H9 (cell line): ENCODE results near the gene CNBP. TPM values are rescaled to one million over a fixed set of nuclear protein-coding genes. Genes with fewer than 3 reads are reported as not detected.

ENCODE experiments used
- DNase-seq: peaks from one replicate; pipeline ENCODE4 v3.0.0-alpha.2; 2017
- H2AFZ ChIP-seq: one replicate; pipeline ENCODE4 v1.6.1; 2013; ENCODE audit warnings: mild to moderate bottlenecking, low read length, control low read depth, moderate library complexity
- H2AK5ac ChIP-seq: 2 replicates; pipeline ENCODE4 v1.6.1; 2013; ENCODE audit warnings: low read length, control low read depth, mixed read lengths; ENCODE audit not compliant: insufficient read length
- H2BK120ac ChIP-seq: one replicate; pipeline ENCODE4 v1.6.1; 2013; ENCODE audit warnings: low read depth, mild to moderate bottlenecking, low read length, control low read depth, inconsistent platforms; ENCODE audit not compliant: poor library complexity, severe bottlenecking
- H2BK12ac ChIP-seq: 2 replicates; pipeline ENCODE4 v1.6.1; 2013; ENCODE audit warnings: low read length, control low read depth, mixed read lengths, low read depth; ENCODE audit not compliant: insufficient read length
- H2BK15ac ChIP-seq: 2 replicates; pipeline ENCODE4 v1.6.1; 2013; ENCODE audit warnings: low read depth, low read length, control low read depth
- H2BK20ac ChIP-seq: one replicate; pipeline ENCODE4 v1.6.1; 2013; ENCODE audit warnings: low read depth, mild to moderate bottlenecking, low read length, control low read depth, inconsistent platforms; ENCODE audit not compliant: poor library complexity, severe bottlenecking
- H2BK5ac ChIP-seq: 2 replicates; pipeline ENCODE4 v1.6.1; 2013; ENCODE audit warnings: low read length, control low read depth, mixed read lengths; ENCODE audit not compliant: insufficient read length
- H3K14ac ChIP-seq: 2 replicates; pipeline ENCODE4 v1.6.1; 2013; ENCODE audit warnings: low read length, control low read depth; ENCODE audit not compliant: insufficient read depth
- H3K18ac ChIP-seq: 2 replicates; pipeline ENCODE4 v1.6.1; 2013; ENCODE audit warnings: low read depth, mild to moderate bottlenecking, mixed read lengths, low read length, control low read depth; ENCODE audit not compliant: insufficient read length
- H3K23ac ChIP-seq: 2 replicates; pipeline ENCODE4 v1.6.1; 2013; ENCODE audit warnings: low read length, control low read depth, mixed read lengths, low read depth; ENCODE audit not compliant: insufficient read length
- H3K23me2 ChIP-seq: 2 replicates; pipeline ENCODE4 v1.6.1; 2013; ENCODE audit warnings: low read depth, mild to moderate bottlenecking, mixed read lengths, low read length, control low read depth; ENCODE audit not compliant: insufficient read length, poor library complexity, severe bottlenecking
- H3K27ac ChIP-seq: 2 replicates; pipeline ENCODE4 v1.5.1; 2013; ENCODE audit warnings: low read length, control low read depth, mixed read lengths, low read depth; ENCODE audit not compliant: insufficient read length
- H3K27me3 ChIP-seq: 2 replicates; pipeline ENCODE4 v1.6.1; 2013; ENCODE audit warnings: low read length, control low read depth, inconsistent platforms; ENCODE audit not compliant: insufficient read depth
- H3K4ac ChIP-seq: 2 replicates; pipeline ENCODE4 v1.6.1; 2013; ENCODE audit warnings: low read depth, mild to moderate bottlenecking, control low read depth, inconsistent platforms, low read length, moderate library complexity
- H3K4me1 ChIP-seq: 2 replicates; pipeline ENCODE4 v1.6.1; 2013; ENCODE audit warnings: low read length, control low read depth, inconsistent platforms; ENCODE audit not compliant: insufficient read depth
- H3K4me2 ChIP-seq: 2 replicates; pipeline ENCODE4 v1.6.1; 2013; ENCODE audit warnings: low read length, control low read depth, mixed read lengths; ENCODE audit not compliant: insufficient read length, insufficient read depth
- H3K56ac ChIP-seq: 2 replicates; pipeline ENCODE4 v1.6.1; 2013; ENCODE audit warnings: low read depth, mild to moderate bottlenecking, mixed read lengths, low read length, control low read depth; ENCODE audit not compliant: insufficient read length
- H3K79me1 ChIP-seq: 2 replicates; pipeline ENCODE4 v1.6.1; 2013; ENCODE audit warnings: low read depth, mild to moderate bottlenecking, moderate library complexity, low read length, control low read depth, inconsistent platforms; ENCODE audit not compliant: insufficient read depth, poor library complexity, severe bottlenecking
- H3K79me2 ChIP-seq: 2 replicates; pipeline ENCODE4 v1.6.1; 2013; ENCODE audit warnings: low read length, control low read depth, inconsistent platforms; ENCODE audit not compliant: insufficient read depth
- H3K9ac ChIP-seq: 2 replicates; pipeline ENCODE4 v1.6.1; 2013; ENCODE audit warnings: low read length, control low read depth, mixed read lengths; ENCODE audit not compliant: insufficient read length; ENCODE audit errors: extremely low read depth
- H3K9me3 ChIP-seq: one replicate; pipeline ENCODE4 v1.6.1; 2013; ENCODE audit warnings: low read depth, low read length, inconsistent platforms; ENCODE audit not compliant: control insufficient read depth
- H3T11ph ChIP-seq: one replicate; pipeline ENCODE4 v1.6.1; 2013; ENCODE audit warnings: mild to moderate bottlenecking, low read length, control low read depth, inconsistent platforms
- H4K20me1 ChIP-seq: one replicate; pipeline ENCODE4 v1.6.1; 2013; ENCODE audit not compliant: control insufficient read depth, insufficient read length, insufficient read depth
- H4K5ac ChIP-seq: 2 replicates; pipeline ENCODE4 v1.6.1; 2013; ENCODE audit warnings: low read depth, mild to moderate bottlenecking, mixed read lengths, low read length, control low read depth; ENCODE audit not compliant: insufficient read length
- H4K8ac ChIP-seq: replicated peaks from 2 replicates; pipeline ENCODE4 v1.6.1; 2013; ENCODE audit warnings: low read length, control low read depth, mixed read lengths, low read depth; ENCODE audit not compliant: insufficient read length
- H4K91ac ChIP-seq: 2 replicates; pipeline ENCODE4 v1.6.1; 2013; ENCODE audit warnings: low read depth, mild to moderate bottlenecking, moderate library complexity, mixed read lengths, low read length, control low read depth; ENCODE audit not compliant: insufficient read length
- H3K27ac Mint-ChIP-seq, 3 experiments: 2 replicates in 2 of 3; 3 replicates in 1 of 3; pipeline ENCODE4 v1.8.0; 2020 to 2021; ENCODE audit warnings: mixed read lengths in 3 of 3, mild to moderate bottlenecking in 1 of 3, moderate library complexity in 1 of 3
- H3K27me3 Mint-ChIP-seq: 2 replicates; pipeline ENCODE4 v1.8.0; 2021; ENCODE audit warnings: low read depth, mild to moderate bottlenecking, moderate library complexity, mixed read lengths
- H3K36me3 Mint-ChIP-seq, 3 experiments: 2 replicates in 2 of 3; 3 replicates in 1 of 3; pipeline ENCODE4 v1.8.0; 2020 to 2021; ENCODE audit warnings: low read depth in 3 of 3, mixed read lengths in 3 of 3; ENCODE audit not compliant: insufficient read depth in 1 of 3
- H3K4me1 Mint-ChIP-seq, 2 experiments: 2 replicates each; pipeline ENCODE4 v1.8.0; 2020; ENCODE audit warnings: mixed read lengths in 2 of 2
- H3K4me3 Mint-ChIP-seq, 2 experiments: 2 replicates in 1 of 2; 3 replicates in 1 of 2; pipeline ENCODE4 v1.8.0; 2020 to 2021; ENCODE audit warnings: mild to moderate bottlenecking in 2 of 2, mixed read lengths in 2 of 2, moderate library complexity in 1 of 2
- H3K9me3 Mint-ChIP-seq, 2 experiments: 2 replicates in 1 of 2; 3 replicates in 1 of 2; pipeline ENCODE4 v1.8.0; 2020; ENCODE audit warnings: mild to moderate bottlenecking in 2 of 2, mixed read lengths in 2 of 2, moderate library complexity in 1 of 2
- WGBS: extraction: QIAGEN DNeasy Blood & Tissue Kit; methylation state at CpG from one replicate; pipeline ENCODE4 v1.1.7; 2013; ENCODE audit warnings: missing lambda C conversion rate, low lambda C conversion rate, mixed read lengths; ENCODE audit not compliant: insufficient read length; ENCODE audit errors: extremely low coverage; 5-methylcytosine and 5-hydroxymethylcytosine counted together
- total RNA-seq: library from RNA; stranded (reverse); gene quantifications from 2 replicates; pipeline ENCODE4 v1.2.1, GENCODE V29; 2021
- TF ChIP-seq, protein P1 (sequence below): fragments of 200-600 bp; sonication (generic); conservative IDR thresholded peaks from 3 replicates; pipeline ENCODE4 v1.8.0; 2021; ENCODE audit warnings: antibody characterized with exemption, mild to moderate bottlenecking

Gene CNBP
- total RNA-seq, 1 experiment from 2014 or later: 433 TPM

DNA sequence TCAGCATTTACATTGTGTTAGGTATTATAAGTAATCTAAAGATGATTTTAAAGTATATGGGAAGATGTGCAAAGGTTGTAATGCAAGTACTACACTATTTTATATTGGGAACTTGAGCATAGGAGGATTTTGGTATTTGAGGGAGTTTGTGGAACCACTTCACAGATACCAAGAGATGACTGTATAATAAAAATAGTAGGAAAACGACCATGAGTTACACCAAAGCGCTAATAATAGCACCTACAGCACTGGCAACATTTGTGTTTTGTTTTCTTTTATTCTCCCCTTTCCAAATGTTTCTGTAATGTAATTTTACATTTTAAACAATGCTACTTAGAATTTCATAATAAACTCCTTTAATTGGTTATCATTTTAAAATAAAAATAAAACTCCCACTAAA is 10.5 kb downstream of the CNBP start:
- Mint-ChIP-seq H3K9me3 (no peaks in the 10 kb centered on the region), H3K4me3 (no peak overlapping the region), H3K36me3 (peaks cover 37 to 68% (median 56%) of the 10 kb centered on the region in 3 experiments; a peak in 6 of 7 replicates), H3K27me3 (no peaks in the 10 kb centered on the region), H3K4me1 (peaks cover 3 to 5% of the 10 kb centered on the region in 2 experiments; a peak in 3 of 4 replicates), H3K27ac (no peak overlapping the region)
- Histone ChIP-seq H3K4me1 (no peaks in the 10 kb centered on the region; the same call in 1 of the 2 replicates), H3K27me3 (no peaks in the 10 kb centered on the region), H3K18ac (no peak overlapping the region), H3K79me1 (peaks cover 3% of the 10 kb centered on the region), H3K23me2 (no peaks in the 10 kb centered on the region), H2BK120ac (no peak overlapping the region), H4K20me1 (no peaks in the 10 kb centered on the region), H3K27ac (no peak overlapping the region), H3K56ac (no peak overlapping the region), H2AK5ac (no peak overlapping the region), H3K4me2 (no peak overlapping the region), H3T11ph (no peak overlapping the region), H2BK20ac (no peak overlapping the region), H3K23ac (no peak overlapping the region), H3K79me2 (peaks cover 53% of the 10 kb centered on the region), H4K91ac (no peak overlapping the region), H4K8ac (no peak overlapping the region), H3K14ac (no peak overlapping the region), H3K9me3 (no peaks in the 10 kb centered on the region), H2AFZ (no peak overlapping the region), H3K4ac (no peak overlapping the region), H2BK15ac (no peak overlapping the region), H2BK12ac (no peak overlapping the region), H4K5ac (no peak overlapping the region), H2BK5ac (no peak overlapping the region), H3K9ac (no peak overlapping the region)
- TF ChIP-seq, protein P1, sequence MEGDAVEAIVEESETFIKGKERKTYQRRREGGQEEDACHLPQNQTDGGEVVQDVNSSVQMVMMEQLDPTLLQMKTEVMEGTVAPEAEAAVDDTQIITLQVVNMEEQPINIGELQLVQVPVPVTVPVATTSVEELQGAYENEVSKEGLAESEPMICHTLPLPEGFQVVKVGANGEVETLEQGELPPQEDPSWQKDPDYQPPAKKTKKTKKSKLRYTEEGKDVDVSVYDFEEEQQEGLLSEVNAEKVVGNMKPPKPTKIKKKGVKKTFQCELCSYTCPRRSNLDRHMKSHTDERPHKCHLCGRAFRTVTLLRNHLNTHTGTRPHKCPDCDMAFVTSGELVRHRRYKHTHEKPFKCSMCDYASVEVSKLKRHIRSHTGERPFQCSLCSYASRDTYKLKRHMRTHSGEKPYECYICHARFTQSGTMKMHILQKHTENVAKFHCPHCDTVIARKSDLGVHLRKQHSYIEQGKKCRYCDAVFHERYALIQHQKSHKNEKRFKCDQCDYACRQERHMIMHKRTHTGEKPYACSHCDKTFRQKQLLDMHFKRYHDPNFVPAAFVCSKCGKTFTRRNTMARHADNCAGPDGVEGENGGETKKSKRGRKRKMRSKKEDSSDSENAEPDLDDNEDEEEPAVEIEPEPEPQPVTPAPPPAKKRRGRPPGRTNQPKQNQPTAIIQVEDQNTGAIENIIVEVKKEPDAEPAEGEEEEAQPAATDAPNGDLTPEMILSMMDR: no peak
- no CpG with 5 or more reads among the region's 2 CpGs for WGBS
- no peak for DNase-seq
